Skeletal muscle satellite cell (primary cell): ENCODE data around the gene LRP8.

Source experiments
- H3K27me3 ChIP-seq: 2 replicates; pipeline ENCODE4 v1.7.0; 2013; ENCODE audit warnings: low read length; ENCODE audit not compliant: control insufficient read depth, insufficient read depth
- H3K36me3 ChIP-seq: 2 replicates; pipeline ENCODE4 v1.7.0; 2013; ENCODE audit warnings: mild to moderate bottlenecking, control low read depth, low read length; ENCODE audit not compliant: insufficient read depth
- H3K4me1 ChIP-seq: 2 replicates; pipeline ENCODE4 v1.7.0; 2013; ENCODE audit warnings: low read length; ENCODE audit not compliant: control insufficient read depth, insufficient read depth
- H3K4me2 ChIP-seq: 2 replicates; pipeline ENCODE4 v1.7.0; 2013; ENCODE audit warnings: mild to moderate bottlenecking, low read length
- H3K4me3 ChIP-seq: 2 replicates; pipeline ENCODE4 v1.7.0; 2013; ENCODE audit warnings: low read length
- H3K9ac ChIP-seq: 2 replicates; pipeline ENCODE4 v1.7.0; 2013; ENCODE audit warnings: mild to moderate bottlenecking, low read depth, low read length, moderate library complexity
- H3K9me3 ChIP-seq: replicated peaks from 2 replicates; pipeline ENCODE4 v1.7.0; 2013; ENCODE audit warnings: mild to moderate bottlenecking, control low read depth, low read length

The LRP8 gene

GRCh38 chr1:53258216-53258615 is 69.7 kb downstream of the LRP8 start:
- H3K36me3 ChIP-seq: peaks cover 48% of the 10 kb centered on the region
- no peaks in the 10 kb centered on the region for H3K9me3 ChIP-seq

DNA sequence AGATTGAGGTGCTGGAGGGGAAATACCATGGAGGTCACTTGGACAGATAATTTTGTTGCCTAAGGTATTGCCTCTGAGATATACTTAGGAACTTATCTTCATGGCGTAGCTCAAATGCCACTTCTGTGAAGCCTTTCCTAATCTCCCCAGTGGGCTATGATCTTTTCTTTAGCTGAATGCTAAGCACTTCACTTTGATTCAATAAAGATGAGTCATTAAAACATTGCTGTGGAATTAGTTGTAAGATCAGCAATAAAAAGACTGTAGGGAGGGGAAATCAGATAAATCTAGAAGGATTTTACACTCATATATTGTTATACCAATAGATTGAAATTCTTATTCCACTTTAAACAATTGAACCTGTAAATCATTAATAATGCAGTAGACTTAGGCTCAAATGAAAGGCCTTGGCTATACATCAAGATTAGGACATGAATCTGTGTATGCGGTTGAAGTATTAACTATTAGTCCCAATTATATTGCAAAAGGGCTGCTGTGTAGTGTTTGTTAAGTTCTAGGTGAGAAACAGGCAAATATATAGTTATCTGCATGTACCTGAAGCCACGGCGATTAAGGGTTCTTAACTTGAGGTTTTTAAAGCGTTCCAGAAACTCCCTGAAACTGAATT is 70.3 kb downstream of the LRP8 start:
- no peaks in the 10 kb centered on the region for H3K4me1 ChIP-seq
- no peaks in the 10 kb centered on the region for H3K27me3 ChIP-seq
- peaks cover 43% of the 10 kb centered on the region for H3K36me3 ChIP-seq
- H3K4me3 ChIP-seq: no peak overlapping the region
- no peak overlapping the region for H3K4me2 ChIP-seq
- H3K9me3 ChIP-seq: no peaks in the 10 kb centered on the region
- H3K9ac ChIP-seq: no peak overlapping the region

More at GRCh38 chr1:53258216-53258615, 69.7 kb downstream of the LRP8 start:
- Histone ChIP-seq H3K4me1 (no peaks in the 10 kb centered on the region), H3K4me2 (no peak overlapping the region), H3K27me3 (no peaks in the 10 kb centered on the region), H3K9ac (no peak overlapping the region), H3K4me3 (no peak overlapping the region)

GRCh38 chr1:53256511-53257453 is 71.1 kb downstream of the LRP8 start:
- Histone ChIP-seq H3K36me3 (peaks cover 36% of the 10 kb centered on the region), H3K9me3 (no peaks in the 10 kb centered on the region), H3K9ac (no peak overlapping the region), H3K27me3 (no peaks in the 10 kb centered on the region), H3K4me1 (no peaks in the 10 kb centered on the region), H3K4me3 (no peak overlapping the region), H3K4me2 (no peak overlapping the region)

DNA sequence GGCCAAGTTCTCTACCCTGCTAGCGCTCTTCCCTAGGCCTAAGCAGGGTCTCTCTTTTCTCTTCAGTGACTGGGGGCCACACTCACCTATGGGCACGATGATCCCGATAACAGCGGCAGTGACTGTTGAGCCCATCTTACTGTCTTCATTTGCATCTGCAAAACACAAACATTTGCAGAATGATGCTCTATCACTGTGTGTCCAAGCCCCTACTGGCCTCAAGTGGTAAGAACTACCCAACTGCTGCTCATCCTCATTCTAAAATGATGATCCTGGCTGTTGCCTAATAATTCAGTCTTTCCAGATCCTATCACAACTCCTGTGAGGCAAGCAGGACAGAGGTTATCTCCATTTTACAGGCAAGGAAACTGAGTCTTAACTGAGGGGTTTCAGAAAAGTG is 72.8 kb downstream of the LRP8 start:
- no peaks in the 10 kb centered on the region for H3K4me1 ChIP-seq
- no peak overlapping the region for H3K4me2 ChIP-seq
- no peaks in the 10 kb centered on the region for H3K27me3 ChIP-seq
- H3K9ac ChIP-seq: no peak overlapping the region
- H3K36me3 ChIP-seq: peaks cover 31% of the 10 kb centered on the region
- H3K4me3 ChIP-seq: no peak overlapping the region
- H3K9me3 ChIP-seq: no peaks in the 10 kb centered on the region

DNA sequence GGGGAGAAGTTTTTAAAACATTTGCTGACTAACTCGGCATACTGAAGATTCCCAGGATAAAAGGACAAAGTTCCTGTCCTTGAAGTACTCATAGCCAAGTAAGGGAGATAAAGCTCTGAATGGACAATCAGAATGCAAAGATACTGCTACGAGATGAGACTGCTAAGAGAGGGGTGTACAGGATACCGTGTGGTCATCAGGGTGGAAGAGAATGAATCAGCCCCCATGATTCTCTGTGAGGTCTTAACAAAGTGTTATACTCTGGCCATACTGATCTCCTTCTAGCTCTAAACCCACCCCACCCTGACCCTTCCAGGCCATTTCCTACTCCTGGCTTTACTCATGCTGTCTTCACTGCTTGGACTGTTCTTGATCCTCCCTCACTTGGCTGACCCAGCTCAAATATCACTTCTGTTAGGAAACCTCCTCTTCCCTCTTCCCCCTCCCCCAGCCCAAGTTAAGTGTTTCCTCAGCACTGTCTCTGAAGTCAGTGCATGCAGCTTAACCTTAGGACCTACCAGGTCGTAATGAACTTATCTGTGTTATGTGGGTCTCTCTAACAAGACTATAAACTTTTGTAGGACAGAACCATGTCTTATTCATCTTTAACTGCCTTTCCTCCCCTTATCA is 73.7 kb downstream of the LRP8 start:
- H3K9me3 ChIP-seq: no peaks in the 10 kb centered on the region

DNA sequence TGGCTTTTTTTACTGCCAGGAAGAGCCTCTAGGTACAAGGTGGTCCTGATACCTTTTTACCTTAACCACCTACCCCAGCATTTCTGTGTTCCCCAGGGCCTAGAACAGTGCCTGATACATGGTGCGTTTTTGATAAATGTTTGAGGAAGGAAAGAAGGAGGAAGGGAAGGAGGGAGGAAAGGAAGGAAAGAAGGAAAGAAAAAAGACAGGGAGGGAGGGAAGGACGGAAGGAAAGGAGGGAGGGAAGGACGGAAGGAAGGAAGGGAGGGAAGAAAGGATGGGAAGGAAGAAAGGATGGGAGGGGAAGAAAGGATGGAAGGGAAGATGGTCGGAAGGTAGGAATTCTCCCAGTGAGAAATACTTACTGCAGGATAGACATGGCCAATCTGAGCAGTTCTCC is 77.5 kb downstream of the LRP8 start:
- Histone ChIP-seq H3K4me1 (no peaks in the 10 kb centered on the region), H3K4me3 (no peak overlapping the region), H3K27me3 (no peaks in the 10 kb centered on the region), H3K4me2 (no peak overlapping the region), H3K9me3 (no peaks in the 10 kb centered on the region), H3K36me3 (peaks cover 38% of the 10 kb centered on the region), H3K9ac (no peak overlapping the region)

More for the DNA sequence above, 73.7 kb downstream of the LRP8 start:
- Histone ChIP-seq H3K27me3 (no peaks in the 10 kb centered on the region), H3K4me3 (no peak overlapping the region), H3K4me1 (no peaks in the 10 kb centered on the region), H3K36me3 (peaks cover 29% of the 10 kb centered on the region), H3K9ac (no peak overlapping the region), H3K4me2 (no peak overlapping the region)

GRCh38 chr1:53249706-53250105 is 78.2 kb downstream of the LRP8 start:
- peaks cover 32% of the 10 kb centered on the region for H3K36me3 ChIP-seq
- no peaks in the 10 kb centered on the region for H3K27me3 ChIP-seq
- H3K9ac ChIP-seq: no peak overlapping the region
- no peak overlapping the region for H3K4me3 ChIP-seq
- H3K4me1 ChIP-seq: no peaks in the 10 kb centered on the region
- H3K9me3 ChIP-seq: no peaks in the 10 kb centered on the region
- H3K4me2 ChIP-seq: no peak overlapping the region

- no peak overlapping the region for H3K9ac ChIP-seq
- H3K9me3 ChIP-seq: no peaks in the 10 kb centered on the region
- H3K4me3 ChIP-seq: no peak overlapping the region
- peaks cover 31% of the 10 kb centered on the region for H3K36me3 ChIP-seq
- H3K4me1 ChIP-seq: no peaks in the 10 kb centered on the region
- no peak overlapping the region for H3K4me2 ChIP-seq
- no peaks in the 10 kb centered on the region for H3K27me3 ChIP-seq
Observed at GRCh38 chr1:53246261-53247134, 81.4 kb downstream of the LRP8 start.

DNA sequence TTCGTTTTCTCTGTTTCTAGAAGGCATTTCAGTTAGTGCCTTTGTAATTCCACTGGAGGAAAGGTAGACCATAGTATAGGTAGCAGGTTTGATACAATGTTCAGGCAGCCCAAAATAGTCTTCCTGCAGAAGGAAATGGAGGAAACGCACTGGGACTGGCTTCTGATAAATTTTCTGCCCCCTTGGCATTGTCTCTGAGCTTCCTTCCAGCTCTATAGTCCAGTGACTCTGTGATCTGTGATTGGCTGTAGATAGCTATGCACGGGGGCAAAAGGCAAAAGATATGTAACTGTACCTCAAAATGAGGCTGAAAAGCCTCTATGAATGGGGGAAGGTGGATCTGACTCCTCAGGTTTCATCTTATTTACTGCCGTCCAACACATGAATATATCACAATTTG is 83.7 kb downstream of the LRP8 start:
- Histone ChIP-seq H3K27me3 (no peaks in the 10 kb centered on the region), H3K9me3 (no peaks in the 10 kb centered on the region), H3K4me2 (no peak overlapping the region), H3K4me1 (peaks cover under 1% of the 10 kb centered on the region), H3K4me3 (no peak overlapping the region), H3K9ac (no peak overlapping the region), H3K36me3 (peaks cover 16% of the 10 kb centered on the region)

GRCh38 chr1:53242381-53242780 is 85.5 kb downstream of the LRP8 start:
- no peaks in the 10 kb centered on the region for H3K27me3 ChIP-seq
- peaks cover 8% of the 10 kb centered on the region for H3K36me3 ChIP-seq
- peaks cover 7% of the 10 kb centered on the region for H3K4me1 ChIP-seq
- H3K9ac ChIP-seq: no peak overlapping the region
- no peaks in the 10 kb centered on the region for H3K9me3 ChIP-seq
- H3K4me3 ChIP-seq: no peak overlapping the region
- no peak overlapping the region for H3K4me2 ChIP-seq

- H3K4me3 ChIP-seq: no peak overlapping the region
Observed at GRCh38 chr1:53241828-53242227, 86.0 kb downstream of the LRP8 start.

More at GRCh38 chr1:53241828-53242227, 86.0 kb downstream of the LRP8 start:
- Histone ChIP-seq H3K27me3 (no peaks in the 10 kb centered on the region), H3K36me3 (peaks cover 6% of the 10 kb centered on the region), H3K4me2 (no peak overlapping the region), H3K4me1 (peaks cover 12% of the 10 kb centered on the region), H3K9ac (no peak overlapping the region), H3K9me3 (no peaks in the 10 kb centered on the region)
